GM23338 (cell line): ENCODE measurements around the gene NBPF1.
"Not testable (repeated sequence)": the region's sequence is repeated elsewhere in the genome, so short reads cannot be mapped to it uniquely, and the experiment has no call there.

Experiments
- EZH2 ChIP-seq: fragments of 200-600 bp; sonication (generic); IDR thresholded peaks from one replicate; pipeline ENCODE4 v1.8.0; 2017; ENCODE audit warnings: antibody characterized with exemption, mild to moderate bottlenecking, low read depth; ENCODE audit not compliant: unreplicated experiment
- EZH2phosphoT487 ChIP-seq: fragments of 200-600 bp; sonication (generic); IDR thresholded peaks from one replicate; pipeline ENCODE4 v1.8.1; 2018; ENCODE audit warnings: antibody characterized with exemption; ENCODE audit not compliant: unreplicated experiment
- POLR2AphosphoS5 ChIP-seq: IDR thresholded peaks from 2 replicates; pipeline ENCODE4 v1.6.1; 2016; ENCODE audit warnings: antibody characterized with exemption, low read depth
- TF ChIP-seq, protein P1 (sequence below), 2 experiments: fragments of 200-600 bp in 1 of 2; sonication (generic) in 1 of 2; conservative IDR thresholded peaks; 2 replicates each; pipeline versions ENCODE4 v1.5.1 to v1.6.1; 2016 to 2017; ENCODE audit warnings: antibody characterized with exemption in 2 of 2, low read depth in 2 of 2, mild to moderate bottlenecking in 2 of 2, moderate library complexity in 1 of 2
- TF ChIP-seq, protein P2 (sequence below): IDR thresholded peaks from 2 replicates; pipeline ENCODE4 v1.6.1; 2016; ENCODE audit warnings: antibody characterized with exemption
- TF ChIP-seq, protein P3 (sequence below): IDR thresholded peaks from one replicate; pipeline ENCODE4 v1.6.1; 2018; ENCODE audit warnings: antibody characterized with exemption; ENCODE audit not compliant: unreplicated experiment

DNA sequence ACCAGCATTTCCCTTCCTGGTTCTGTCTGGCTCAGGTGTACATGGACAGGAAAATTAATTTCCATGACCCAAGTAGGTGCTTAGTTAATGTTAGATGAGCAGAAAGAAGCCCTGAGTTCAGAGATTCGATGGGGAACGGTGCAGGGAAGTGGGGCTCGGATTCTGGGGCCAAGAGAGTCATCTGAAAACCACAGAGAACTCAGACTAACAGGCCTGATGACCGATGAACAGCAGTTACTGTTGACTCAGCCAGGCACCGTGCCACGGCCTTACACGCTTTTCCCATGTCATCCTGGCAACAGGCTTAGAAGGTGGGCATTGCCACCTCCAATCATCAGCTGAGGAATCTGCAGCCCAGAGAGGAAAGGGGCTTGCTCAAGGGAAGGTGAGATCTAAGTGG, 10.0 kb upstream of the NBPF1 start:
- TF ChIP-seq, protein P1, sequence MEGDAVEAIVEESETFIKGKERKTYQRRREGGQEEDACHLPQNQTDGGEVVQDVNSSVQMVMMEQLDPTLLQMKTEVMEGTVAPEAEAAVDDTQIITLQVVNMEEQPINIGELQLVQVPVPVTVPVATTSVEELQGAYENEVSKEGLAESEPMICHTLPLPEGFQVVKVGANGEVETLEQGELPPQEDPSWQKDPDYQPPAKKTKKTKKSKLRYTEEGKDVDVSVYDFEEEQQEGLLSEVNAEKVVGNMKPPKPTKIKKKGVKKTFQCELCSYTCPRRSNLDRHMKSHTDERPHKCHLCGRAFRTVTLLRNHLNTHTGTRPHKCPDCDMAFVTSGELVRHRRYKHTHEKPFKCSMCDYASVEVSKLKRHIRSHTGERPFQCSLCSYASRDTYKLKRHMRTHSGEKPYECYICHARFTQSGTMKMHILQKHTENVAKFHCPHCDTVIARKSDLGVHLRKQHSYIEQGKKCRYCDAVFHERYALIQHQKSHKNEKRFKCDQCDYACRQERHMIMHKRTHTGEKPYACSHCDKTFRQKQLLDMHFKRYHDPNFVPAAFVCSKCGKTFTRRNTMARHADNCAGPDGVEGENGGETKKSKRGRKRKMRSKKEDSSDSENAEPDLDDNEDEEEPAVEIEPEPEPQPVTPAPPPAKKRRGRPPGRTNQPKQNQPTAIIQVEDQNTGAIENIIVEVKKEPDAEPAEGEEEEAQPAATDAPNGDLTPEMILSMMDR (conservative IDR thresholded peaks at IDR 0.05; ENCODE audit: low read depth in 2 of 2) = not testable (repeated sequence)
- not testable (repeated sequence) for TF ChIP-seq EZH2phosphoT487, EZH2, POLR2AphosphoS5
- TF ChIP-seq, protein P2, sequence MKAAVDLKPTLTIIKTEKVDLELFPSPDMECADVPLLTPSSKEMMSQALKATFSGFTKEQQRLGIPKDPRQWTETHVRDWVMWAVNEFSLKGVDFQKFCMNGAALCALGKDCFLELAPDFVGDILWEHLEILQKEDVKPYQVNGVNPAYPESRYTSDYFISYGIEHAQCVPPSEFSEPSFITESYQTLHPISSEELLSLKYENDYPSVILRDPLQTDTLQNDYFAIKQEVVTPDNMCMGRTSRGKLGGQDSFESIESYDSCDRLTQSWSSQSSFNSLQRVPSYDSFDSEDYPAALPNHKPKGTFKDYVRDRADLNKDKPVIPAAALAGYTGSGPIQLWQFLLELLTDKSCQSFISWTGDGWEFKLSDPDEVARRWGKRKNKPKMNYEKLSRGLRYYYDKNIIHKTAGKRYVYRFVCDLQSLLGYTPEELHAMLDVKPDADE = not testable (repeated sequence)
- TF ChIP-seq, protein P3, sequence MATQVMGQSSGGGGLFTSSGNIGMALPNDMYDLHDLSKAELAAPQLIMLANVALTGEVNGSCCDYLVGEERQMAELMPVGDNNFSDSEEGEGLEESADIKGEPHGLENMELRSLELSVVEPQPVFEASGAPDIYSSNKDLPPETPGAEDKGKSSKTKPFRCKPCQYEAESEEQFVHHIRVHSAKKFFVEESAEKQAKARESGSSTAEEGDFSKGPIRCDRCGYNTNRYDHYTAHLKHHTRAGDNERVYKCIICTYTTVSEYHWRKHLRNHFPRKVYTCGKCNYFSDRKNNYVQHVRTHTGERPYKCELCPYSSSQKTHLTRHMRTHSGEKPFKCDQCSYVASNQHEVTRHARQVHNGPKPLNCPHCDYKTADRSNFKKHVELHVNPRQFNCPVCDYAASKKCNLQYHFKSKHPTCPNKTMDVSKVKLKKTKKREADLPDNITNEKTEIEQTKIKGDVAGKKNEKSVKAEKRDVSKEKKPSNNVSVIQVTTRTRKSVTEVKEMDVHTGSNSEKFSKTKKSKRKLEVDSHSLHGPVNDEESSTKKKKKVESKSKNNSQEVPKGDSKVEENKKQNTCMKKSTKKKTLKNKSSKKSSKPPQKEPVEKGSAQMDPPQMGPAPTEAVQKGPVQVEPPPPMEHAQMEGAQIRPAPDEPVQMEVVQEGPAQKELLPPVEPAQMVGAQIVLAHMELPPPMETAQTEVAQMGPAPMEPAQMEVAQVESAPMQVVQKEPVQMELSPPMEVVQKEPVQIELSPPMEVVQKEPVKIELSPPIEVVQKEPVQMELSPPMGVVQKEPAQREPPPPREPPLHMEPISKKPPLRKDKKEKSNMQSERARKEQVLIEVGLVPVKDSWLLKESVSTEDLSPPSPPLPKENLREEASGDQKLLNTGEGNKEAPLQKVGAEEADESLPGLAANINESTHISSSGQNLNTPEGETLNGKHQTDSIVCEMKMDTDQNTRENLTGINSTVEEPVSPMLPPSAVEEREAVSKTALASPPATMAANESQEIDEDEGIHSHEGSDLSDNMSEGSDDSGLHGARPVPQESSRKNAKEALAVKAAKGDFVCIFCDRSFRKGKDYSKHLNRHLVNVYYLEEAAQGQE = not testable (repeated sequence)
